HepG2 (cell line): ENCODE measurements around the gene IL18R1. TPM values are rescaled to one million over a fixed set of nuclear protein-coding genes. Genes with fewer than 3 reads are reported as not detected.

Experiments used
- BCL6 ChIP-seq: IDR thresholded peaks from 2 replicates; pipeline ENCODE4 v1.6.1; 2016; ENCODE audit warnings: missing genetic modification reagents, missing compliant biosample characterization
- ELF1 ChIP-seq: sonication (generic); formaldehyde crosslinking; IDR thresholded peaks from 2 replicates; pipeline ENCODE4 v1.4.0; 2020; ENCODE audit warnings: missing genetic modification reagents
- FOXP1 ChIP-seq, 2 experiments: fragments of 450-650 bp in 1 of 2; IDR thresholded peaks; 2 replicates each; pipeline ENCODE4 v1.6.1; 2017 to 2018; ENCODE audit warnings: antibody characterized with exemption in 1 of 2
- MBD4 ChIP-seq: IDR thresholded peaks from 2 replicates; pipeline ENCODE4 v1.6.1; 2012; ENCODE audit warnings: low read length, inconsistent platforms, borderline replicate concordance
- MTF1 ChIP-seq: sonication (generic); formaldehyde crosslinking; IDR thresholded peaks from 2 replicates; pipeline ENCODE4 v1.5.0; 2020; ENCODE audit warnings: missing genetic modification reagents
- NR2F2 ChIP-seq: IDR thresholded peaks from 2 replicates; pipeline ENCODE4 v1.6.1; 2012; ENCODE audit warnings: low read depth, inconsistent platforms, borderline replicate concordance
- SPEN ChIP-seq: sonication (generic); formaldehyde crosslinking; IDR thresholded peaks from 2 replicates; pipeline ENCODE4 v1.5.1; 2020; ENCODE audit warnings: low read depth, mild to moderate bottlenecking, missing genetic modification reagents
- STAG1 ChIP-seq: sonication (generic); formaldehyde crosslinking; IDR thresholded peaks from 2 replicates; pipeline ENCODE4 v1.4.0; 2020; ENCODE audit warnings: missing genetic modification reagents
- ZFP41 ChIP-seq: sonication (generic); formaldehyde crosslinking; IDR thresholded peaks from 2 replicates; pipeline ENCODE4 v1.4.0; 2020; ENCODE audit warnings: mild to moderate bottlenecking, missing genetic modification reagents, borderline replicate concordance
- ZNF30 ChIP-seq: sonication (generic); formaldehyde crosslinking; IDR thresholded peaks from 2 replicates; pipeline ENCODE4 v1.5.0; 2020; ENCODE audit warnings: mild to moderate bottlenecking, missing genetic modification reagents
- ZNF496 ChIP-seq: sonication (generic); formaldehyde crosslinking; IDR thresholded peaks from 2 replicates; pipeline ENCODE4 v1.8.1; 2023; ENCODE audit warnings: mild to moderate bottlenecking, moderate library complexity, missing genetic modification reagents; ENCODE audit not compliant: insufficient replicate concordance
- ZNF567 ChIP-seq: sonication (generic); formaldehyde crosslinking; IDR thresholded peaks from 2 replicates; pipeline ENCODE4 v1.8.1; 2023; ENCODE audit warnings: mild to moderate bottlenecking, missing genetic modification reagents, borderline replicate concordance
- ZNF577 ChIP-seq: sonication (generic); formaldehyde crosslinking; IDR thresholded peaks from 2 replicates; pipeline ENCODE4 v1.4.0; 2020; ENCODE audit warnings: mild to moderate bottlenecking, low read depth, missing genetic modification reagents, borderline replicate concordance
- ZNF737 ChIP-seq: sonication (generic); formaldehyde crosslinking; IDR thresholded peaks from 2 replicates; pipeline ENCODE4 v1.5.0; 2020; ENCODE audit warnings: missing genetic modification reagents, mild to moderate bottlenecking, borderline replicate concordance
- ZNF773 ChIP-seq: sonication (generic); formaldehyde crosslinking; IDR thresholded peaks from 2 replicates; pipeline ENCODE4 v1.4.0; 2020; ENCODE audit warnings: missing genetic modification reagents, borderline replicate concordance
- polyA plus RNA-seq, 8 experiments: library from polyadenylated mRNA; depleted of rRNA in 3 of 8; stranded (reverse) in 7 of 8; unstranded in 1 of 8; fragments of >200 nt; fragmentation: Illumina TruSeq in 4 of 8; extraction: Trizol in 4 of 8; gene quantifications; 2 replicates each; pipeline versions ENCODE4 v1.2.1 to v1.2.3, GENCODE V29; 2011 to 2016; ENCODE audit warnings: low read depth in 4 of 8, missing spikeins in 1 of 8, mixed read lengths in 1 of 8; ENCODE audit not compliant: insufficient read depth in 1 of 8
- total RNA-seq, 5 experiments: library from RNA; depleted of rRNA; stranded (reverse); fragments of >200 nt; fragmentation: Illumina TruSeq; extraction: Trizol; gene quantifications; 2 replicates each; pipeline ENCODE4 v1.2.3, GENCODE V29; 2016; ENCODE audit warnings: low read depth in 1 of 5
- TF ChIP-seq, protein P1 (sequence below): IDR thresholded peaks from 2 replicates; pipeline ENCODE4 v1.6.1; 2016; ENCODE audit warnings: missing genetic modification reagents, missing compliant biosample characterization
- TF ChIP-seq, protein P2 (sequence below): sonication (generic); formaldehyde crosslinking; IDR thresholded peaks from 2 replicates; pipeline ENCODE4 v1.4.0; 2020; ENCODE audit warnings: mild to moderate bottlenecking, missing genetic modification reagents, borderline replicate concordance
- TF ChIP-seq, protein P3 (sequence below): sonication (generic); formaldehyde crosslinking; IDR thresholded peaks from 2 replicates; pipeline ENCODE4 v1.8.0; 2022; ENCODE audit warnings: missing genetic modification reagents, low read depth, mild to moderate bottlenecking, borderline replicate concordance
- TF ChIP-seq, protein P4 (sequence below): IDR thresholded peaks from 2 replicates; pipeline ENCODE4 v1.6.1; 2016; ENCODE audit warnings: mild to moderate bottlenecking
- TF ChIP-seq, protein P5 (sequence below): IDR thresholded peaks from 2 replicates; pipeline ENCODE4 v1.6.1; 2016; ENCODE audit warnings: low read depth, borderline replicate concordance

The IL18R1 gene
- total and polyA plus RNA-seq, 2 of the 13 experiments (the other 11 are each of a cell fraction or from before 2014, with no cell fraction given): 0.01 to 0.04 TPM

DNA sequence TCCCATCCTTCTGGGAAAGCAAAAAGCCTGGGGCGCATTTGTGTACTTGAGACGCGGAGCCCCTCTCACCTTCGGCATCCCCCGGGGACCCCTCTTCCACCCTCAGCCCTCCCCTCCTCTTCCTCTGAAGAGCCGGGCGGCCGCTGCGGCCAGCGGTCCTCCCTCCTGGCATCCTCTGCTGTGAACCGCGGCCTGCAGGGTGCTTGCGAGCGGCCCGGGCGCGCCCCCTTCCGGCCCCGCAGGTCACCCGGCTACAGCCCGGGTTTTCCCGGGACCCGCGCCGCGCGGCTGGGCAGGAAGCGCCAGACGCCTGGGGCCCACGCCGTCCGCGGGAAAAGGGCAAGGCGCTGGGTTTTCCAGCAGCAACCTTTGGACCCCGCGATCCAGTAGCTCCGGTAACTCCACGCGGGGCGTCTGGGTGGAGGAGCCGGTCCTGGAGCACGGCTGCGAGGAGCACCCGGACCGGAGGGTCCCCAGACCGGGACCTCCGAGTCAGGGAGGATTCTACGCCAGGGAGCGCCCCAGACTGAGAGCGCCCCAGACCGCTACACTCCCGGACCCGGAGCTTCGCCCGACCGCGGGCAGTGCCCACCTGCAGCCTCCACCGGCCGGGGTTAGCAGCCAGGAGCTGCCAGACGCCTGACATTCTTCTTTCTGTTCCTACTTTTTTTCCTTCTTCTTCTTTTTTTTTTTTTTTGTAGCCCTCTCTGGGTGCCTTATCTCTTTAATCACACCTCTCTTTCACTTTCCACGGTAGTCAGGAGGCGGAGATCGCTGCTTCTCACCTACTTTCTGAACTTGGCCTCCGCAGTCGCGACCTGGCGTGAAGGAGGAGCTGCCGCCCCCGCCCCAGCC is at the start of gene IL18R1 (continued):
- TF ChIP-seq, protein P1, sequence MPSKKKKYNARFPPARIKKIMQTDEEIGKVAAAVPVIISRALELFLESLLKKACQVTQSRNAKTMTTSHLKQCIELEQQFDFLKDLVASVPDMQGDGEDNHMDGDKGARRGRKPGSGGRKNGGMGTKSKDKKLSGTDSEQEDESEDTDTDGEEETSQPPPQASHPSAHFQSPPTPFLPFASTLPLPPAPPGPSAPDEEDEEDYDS (CRISPR knock-in tag): 0 out of 2 replicates have a peak, but pooled peaks have one; percentile 29
- peak; percentile 49; the same call in 1 of the 2 replicates for TF ChIP-seq SPEN
- no peak for TF ChIP-seq NR2F2
- TF ChIP-seq, protein P2, sequence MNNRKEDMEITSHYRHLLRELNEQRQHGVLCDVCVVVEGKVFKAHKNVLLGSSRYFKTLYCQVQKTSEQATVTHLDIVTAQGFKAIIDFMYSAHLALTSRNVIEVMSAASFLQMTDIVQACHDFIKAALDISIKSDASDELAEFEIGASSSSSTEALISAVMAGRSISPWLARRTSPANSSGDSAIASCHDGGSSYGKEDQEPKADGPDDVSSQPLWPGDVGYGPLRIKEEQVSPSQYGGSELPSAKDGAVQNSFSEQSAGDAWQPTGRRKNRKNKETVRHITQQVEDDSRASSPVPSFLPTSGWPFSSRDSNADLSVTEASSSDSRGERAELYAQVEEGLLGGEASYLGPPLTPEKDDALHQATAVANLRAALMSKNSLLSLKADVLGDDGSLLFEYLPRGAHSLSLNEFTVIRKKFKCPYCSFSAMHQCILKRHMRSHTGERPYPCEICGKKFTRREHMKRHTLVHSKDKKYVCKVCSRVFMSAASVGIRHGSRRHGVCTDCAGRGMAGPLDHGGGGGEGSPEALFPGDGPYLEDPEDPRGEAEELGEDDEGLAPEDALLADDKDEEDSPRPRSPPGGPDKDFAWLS (CRISPR knock-in tag): no peak
- no peak; the same call in 1 of the 2 replicates for TF ChIP-seq MTF1 (CRISPR knock-in tag)
- no peak for TF ChIP-seq ZNF30
- peak; percentile 46 for TF ChIP-seq ELF1 (CRISPR knock-in tag)
- TF ChIP-seq ZNF737: no peak
- no peak for TF ChIP-seq ZNF496 (CRISPR knock-in tag)
- 0 out of 2 replicates have a peak, but pooled peaks have one; percentile 13 for TF ChIP-seq ZNF773 (CRISPR knock-in tag)
- TF ChIP-seq, protein P3, sequence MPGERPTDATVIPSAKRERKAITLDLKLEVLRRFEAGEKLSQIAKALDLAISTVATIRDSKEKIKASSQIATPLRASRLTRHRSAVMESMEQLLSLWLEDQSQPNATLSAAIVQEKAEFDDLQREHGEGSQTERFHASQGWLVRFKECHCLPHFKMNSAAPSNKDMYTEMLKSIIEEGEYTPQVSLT: no peak
- no peak for TF ChIP-seq MBD4
- TF ChIP-seq, protein P4, sequence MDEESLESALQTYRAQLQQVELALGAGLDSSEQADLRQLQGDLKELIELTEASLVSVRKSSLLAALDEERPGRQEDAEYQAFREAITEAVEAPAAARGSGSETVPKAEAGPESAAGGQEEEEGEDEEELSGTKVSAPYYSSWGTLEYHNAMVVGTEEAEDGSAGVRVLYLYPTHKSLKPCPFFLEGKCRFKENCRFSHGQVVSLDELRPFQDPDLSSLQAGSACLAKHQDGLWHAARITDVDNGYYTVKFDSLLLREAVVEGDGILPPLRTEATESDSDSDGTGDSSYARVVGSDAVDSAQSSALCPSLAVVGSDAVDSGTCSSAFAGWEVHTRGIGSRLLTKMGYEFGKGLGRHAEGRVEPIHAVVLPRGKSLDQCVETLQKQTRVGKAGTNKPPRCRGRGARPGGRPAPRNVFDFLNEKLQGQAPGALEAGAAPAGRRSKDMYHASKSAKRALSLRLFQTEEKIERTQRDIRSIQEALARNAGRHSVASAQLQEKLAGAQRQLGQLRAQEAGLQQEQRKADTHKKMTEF (CRISPR knock-in tag): peak; percentile 95
- peak; percentile 93 for TF ChIP-seq STAG1 (CRISPR knock-in tag)
- 0 out of 2 replicates have a peak, but pooled peaks have one; percentile 76 for TF ChIP-seq ZNF567 (CRISPR knock-in tag)
- TF ChIP-seq FOXP1 (IDR thresholded peaks at IDR 0.05): no peak
- no peak for TF ChIP-seq FOXP1 (CRISPR knock-in tag; IDR thresholded peaks at IDR 0.05)
- TF ChIP-seq ZFP41 (CRISPR knock-in tag): 0 out of 2 replicates have a peak, but pooled peaks have one; percentile 33
- no peak for TF ChIP-seq ZNF577 (CRISPR knock-in tag)
- peak; percentile 42; the same call in 1 of the 2 replicates for TF ChIP-seq BCL6
- TF ChIP-seq, protein P5, sequence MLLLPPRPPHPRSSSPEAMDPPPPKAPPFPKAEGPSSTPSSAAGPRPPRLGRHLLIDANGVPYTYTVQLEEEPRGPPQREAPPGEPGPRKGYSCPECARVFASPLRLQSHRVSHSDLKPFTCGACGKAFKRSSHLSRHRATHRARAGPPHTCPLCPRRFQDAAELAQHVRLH (CRISPR knock-in tag): peak; percentile 71; the same call in 1 of the 2 replicates
